Kidney (tissue), 14 donors: ENCODE measurements around the gene NFKB1. TPM values are rescaled to one million over a fixed set of nuclear protein-coding genes. Genes with fewer than 3 reads are reported as not detected.

Experiments
- DNase-seq, 5 donors: peaks; one replicate each; pipeline ENCODE4 v3.0.0-alpha.2; 2013 to 2020
- FAIRE-seq: peaks from 2 replicates; lab custom pipeline; 2012; peaks lifted over from hg19 to GRCh38; lab: Jason Lieb, UNC
- H3K27ac ChIP-seq, 2 donors: one replicate each; pipeline ENCODE4 v1.7.0; 2013; ENCODE audit warnings: low read depth in 2 of 2, low read length in 2 of 2, inconsistent platforms in 1 of 2
- H3K27me3 ChIP-seq: one replicate; pipeline ENCODE4 v1.7.1; 2013; ENCODE audit warnings: low read length, inconsistent platforms; ENCODE audit not compliant: control insufficient read depth, insufficient read depth
- H3K36me3 ChIP-seq, 3 donors: one replicate each; pipeline versions ENCODE4 v1.7.0 to v1.7.1; 2013; ENCODE audit warnings: low read length in 3 of 3, control low read depth in 1 of 3, inconsistent platforms in 1 of 3; ENCODE audit not compliant: insufficient read depth in 3 of 3, control insufficient read depth in 2 of 3
- H3K4me1 ChIP-seq, 3 donors: one replicate each; pipeline versions ENCODE4 v1.7.0 to v1.7.1; 2013; ENCODE audit warnings: low read length in 3 of 3, inconsistent platforms in 1 of 3, low read depth in 1 of 3; ENCODE audit not compliant: control insufficient read depth in 2 of 3, insufficient read depth in 2 of 3
- H3K4me3 ChIP-seq, 3 donors: one replicate each; pipeline versions ENCODE4 v1.7.0 to v1.8.1; 2013; ENCODE audit warnings: low read length in 3 of 3, control low read depth in 1 of 3, inconsistent platforms in 1 of 3
- H3K9ac ChIP-seq, 3 donors: one replicate each; pipeline versions ENCODE4 v1.7.0 to v1.7.1; 2013; ENCODE audit warnings: low read length in 3 of 3, control low read depth in 1 of 3, inconsistent platforms in 1 of 3
- H3K9me3 ChIP-seq, 3 donors: one replicate each; pipeline versions ENCODE4 v1.7.0 to v1.7.1; 2013; ENCODE audit warnings: low read length in 3 of 3, control low read depth in 1 of 3, inconsistent platforms in 1 of 3; ENCODE audit not compliant: control insufficient read depth in 2 of 3, insufficient read depth in 1 of 3
- intact Hi-C: fragments of 100-400 bp; cut with DNase I; formaldehyde crosslinking; loops from one replicate; pipeline ENCODE4 v1.11.1; 2022
- polyA plus RNA-seq: library from polyadenylated mRNA; stranded (reverse); fragments of 350-450 nt; fragmentation: Illumina TruSeq; extraction: RNeasy Lipid Tissue Mini Kit (QIAGEN cat#74804); gene quantifications from one replicate; pipeline ENCODE4 v1.2.3, GENCODE V29; 2014; ENCODE audit warnings: low read depth, low replicate concordance; ENCODE audit not compliant: insufficient read depth
- total RNA-seq: library from RNA; stranded (reverse); fragmentation: NEBNext Ultra II Directional; extraction: Animal tissue kit (Norgen Biotek cat#: 25700); gene quantifications from one replicate; pipeline ENCODE4 v1.2.1, GENCODE V29; 2021
- TF ChIP-seq, protein P1 (sequence below): IDR thresholded peaks from 3 replicates; pipeline ENCODE4 v1.5.1; 2012; ENCODE audit warnings: mild to moderate bottlenecking, moderate library complexity, borderline replicate concordance; ENCODE audit not compliant: insufficient read depth; ENCODE audit errors: extremely low read depth
- donor health status: control.
- donor health status: control.
- donor health status: control.
- donor health status: control.
- donor health status: control.
- donor health status: DM: yes; HTN: yes; CAD: no.
- donor health status: Normal renal cell carcinoma (clear cell type).

Gene NFKB1
- total and polyA plus RNA-seq, 2 donors from 2014 or later = 10.1 to 56.9 TPM

DNA sequence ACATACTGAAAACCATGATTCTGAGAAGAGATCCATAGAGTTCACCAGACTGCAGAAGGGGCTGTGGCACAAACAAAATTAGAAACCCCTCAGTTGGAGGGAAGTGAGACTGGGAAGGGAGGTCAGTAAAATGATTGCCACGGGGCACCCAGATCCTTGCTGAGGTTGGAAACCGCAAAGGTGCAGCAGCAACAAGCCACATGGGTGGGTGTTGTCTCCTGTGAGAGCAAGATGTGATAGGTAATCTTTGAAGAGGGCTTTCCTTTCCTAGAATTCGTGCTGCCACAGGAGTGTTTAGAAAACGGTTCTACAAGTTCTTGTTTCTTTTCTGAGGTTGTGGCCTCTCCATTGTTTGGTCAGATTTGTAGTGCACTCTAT lies 85.5 kb downstream of the NFKB1 start:
- intact Hi-C loops = no loop called here
- no peak for DNase-seq
- no peaks in the 10 kb centered on the region for H3K27me3 ChIP-seq
- H3K4me3 ChIP-seq = no peak overlapping the region
- no peaks in the 10 kb centered on the region for H3K4me1 ChIP-seq
- FAIRE-seq = no peak
- no peak overlapping the region for H3K27ac ChIP-seq
- H3K9ac ChIP-seq = no peak overlapping the region
- TF ChIP-seq, protein P1, sequence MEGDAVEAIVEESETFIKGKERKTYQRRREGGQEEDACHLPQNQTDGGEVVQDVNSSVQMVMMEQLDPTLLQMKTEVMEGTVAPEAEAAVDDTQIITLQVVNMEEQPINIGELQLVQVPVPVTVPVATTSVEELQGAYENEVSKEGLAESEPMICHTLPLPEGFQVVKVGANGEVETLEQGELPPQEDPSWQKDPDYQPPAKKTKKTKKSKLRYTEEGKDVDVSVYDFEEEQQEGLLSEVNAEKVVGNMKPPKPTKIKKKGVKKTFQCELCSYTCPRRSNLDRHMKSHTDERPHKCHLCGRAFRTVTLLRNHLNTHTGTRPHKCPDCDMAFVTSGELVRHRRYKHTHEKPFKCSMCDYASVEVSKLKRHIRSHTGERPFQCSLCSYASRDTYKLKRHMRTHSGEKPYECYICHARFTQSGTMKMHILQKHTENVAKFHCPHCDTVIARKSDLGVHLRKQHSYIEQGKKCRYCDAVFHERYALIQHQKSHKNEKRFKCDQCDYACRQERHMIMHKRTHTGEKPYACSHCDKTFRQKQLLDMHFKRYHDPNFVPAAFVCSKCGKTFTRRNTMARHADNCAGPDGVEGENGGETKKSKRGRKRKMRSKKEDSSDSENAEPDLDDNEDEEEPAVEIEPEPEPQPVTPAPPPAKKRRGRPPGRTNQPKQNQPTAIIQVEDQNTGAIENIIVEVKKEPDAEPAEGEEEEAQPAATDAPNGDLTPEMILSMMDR = no peak
- no peaks in the 10 kb centered on the region for H3K9me3 ChIP-seq
- H3K36me3 ChIP-seq = peaks cover 2 to 7% (median 4%) of the 10 kb centered on the region in 3 donors

- FAIRE-seq (no peak), DNase-seq (no peak)
- Histone ChIP-seq H3K4me3 (no peak overlapping the region), H3K9ac (no peak overlapping the region), H3K36me3 (peaks cover 0 to 9% (median 2%) of the 10 kb centered on the region in 3 donors), H3K4me1 (no peaks in the 10 kb centered on the region), H3K27me3 (no peaks in the 10 kb centered on the region), H3K9me3 (no peaks in the 10 kb centered on the region), H3K27ac (no peak overlapping the region)
- TF ChIP-seq, protein P1 = no peak
- intact Hi-C loops = no loop called here
These were observed 88.6 kb downstream of the NFKB1 start for GRCh38 chr4:102589743-102590142.

DNA sequence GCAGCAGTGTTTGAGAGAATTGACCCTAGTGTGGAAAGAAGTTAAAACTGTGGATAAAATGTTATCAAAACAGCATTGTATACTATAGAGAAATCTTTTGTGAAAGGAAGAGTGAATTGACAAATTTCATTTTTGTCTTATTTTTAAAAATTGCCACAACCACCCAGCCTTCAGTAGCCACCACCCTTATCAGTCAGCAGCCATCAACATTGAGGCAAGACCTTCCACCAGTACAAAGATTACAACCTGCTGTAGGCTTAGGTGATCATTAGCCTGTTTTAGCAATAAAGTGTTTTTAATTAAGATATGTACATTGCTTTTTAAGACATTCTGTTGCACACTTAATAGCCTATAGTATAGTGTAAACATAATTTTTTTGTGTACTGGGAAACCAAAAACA lies 91.1 kb downstream of the NFKB1 start:
- Histone ChIP-seq H3K4me1 (no peaks in the 10 kb centered on the region), H3K27me3 (no peaks in the 10 kb centered on the region), H3K9me3 (no peaks in the 10 kb centered on the region), H3K9ac (no peak overlapping the region), H3K27ac (no peak overlapping the region), H3K4me3 (no peak overlapping the region), H3K36me3 (peaks cover 2 to 25% (median 7%) of the 10 kb centered on the region in 3 donors)
- TF ChIP-seq, protein P1 = no peak
- intact Hi-C loops = no loop called here
- FAIRE-seq = no peak
- no peak for DNase-seq

DNA sequence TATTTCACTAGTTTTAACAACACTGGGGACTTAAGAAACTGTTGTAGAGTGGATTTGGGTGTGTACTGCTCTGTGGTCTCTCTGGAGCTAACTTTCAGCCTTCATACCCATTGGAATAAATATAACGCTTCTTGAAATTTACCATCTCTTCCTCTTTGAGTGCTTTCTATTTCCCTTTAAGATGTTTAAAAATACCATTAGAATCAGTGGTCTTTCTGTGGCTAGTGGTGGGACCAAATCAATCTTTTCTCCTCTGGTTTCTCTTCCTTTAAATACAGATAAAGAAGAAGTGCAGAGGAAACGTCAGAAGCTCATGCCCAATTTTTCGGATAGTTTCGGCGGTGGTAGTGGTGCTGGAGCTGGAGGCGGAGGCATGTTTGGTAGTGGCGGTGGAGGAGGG lies 92.0 kb downstream of the NFKB1 start:
- H3K36me3 ChIP-seq = peaks cover 2 to 21% (median 8%) of the 10 kb centered on the region in 3 donors
- H3K9ac ChIP-seq = no peak overlapping the region
- H3K27ac ChIP-seq = no peak overlapping the region
- no peaks in the 10 kb centered on the region for H3K4me1 ChIP-seq
- TF ChIP-seq, protein P1 = no peak
- no peak for DNase-seq
- intact Hi-C loops = no loop called here
- no peaks in the 10 kb centered on the region for H3K9me3 ChIP-seq
- H3K4me3 ChIP-seq = no peak overlapping the region
- FAIRE-seq = no peak
- no peaks in the 10 kb centered on the region for H3K27me3 ChIP-seq
